ENCODE results near the gene TBX1. TPM values are rescaled to one million over a fixed set of nuclear protein-coding genes. Genes with fewer than 3 reads are reported as not detected.

Gene TBX1
- under 0.01 and 0.43 TPM in 2 replicates for total RNA-seq

DNA sequence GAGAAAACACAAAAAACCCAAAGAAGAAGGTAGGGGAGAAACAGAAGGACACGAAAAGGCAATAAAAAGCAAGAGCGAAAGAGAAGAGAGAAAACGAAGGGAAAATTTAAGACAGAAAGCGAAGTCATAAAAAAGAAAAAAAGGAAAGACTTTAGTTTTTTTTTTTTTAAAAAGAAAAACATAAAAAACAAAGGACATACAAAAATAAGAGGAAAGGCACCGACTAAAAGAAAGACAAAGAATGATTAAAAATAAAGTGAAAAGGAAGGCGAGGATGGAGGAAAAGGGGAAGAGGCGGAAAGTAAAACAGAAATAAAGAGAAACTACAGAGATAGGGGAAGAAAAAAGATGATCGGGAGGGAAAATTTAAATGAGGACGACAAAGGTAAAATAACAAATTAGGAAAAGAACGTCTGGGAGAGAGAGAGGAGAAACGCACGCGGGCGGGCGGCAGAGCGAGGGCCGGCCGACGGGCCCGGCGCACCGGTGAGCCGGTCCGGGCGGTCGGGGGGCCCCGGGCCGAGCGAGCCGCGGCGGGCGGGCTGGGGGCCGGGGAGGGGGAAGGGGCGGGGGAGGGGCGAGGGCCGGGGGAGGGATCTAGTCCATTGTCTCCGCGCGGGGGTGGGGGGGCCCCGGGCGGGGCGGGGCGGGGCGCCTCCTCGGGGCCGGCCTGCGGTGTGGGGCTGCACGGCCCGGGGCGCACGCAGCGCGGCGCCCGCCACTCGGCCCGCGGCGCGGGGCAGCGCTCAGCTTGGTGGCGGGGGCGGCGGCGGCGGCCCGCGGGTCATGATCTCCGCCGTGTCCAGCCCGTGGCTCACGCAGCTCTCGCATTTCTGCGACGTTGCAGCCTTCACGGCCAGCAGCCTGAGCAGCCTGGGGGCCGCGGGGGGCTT lies at the start of gene TBX1:
Gene TBX1 (plus strand): TSS at position 721 of the 893 bp plus-strand sequence. CDS start 66 bp downstream, at position 787.
- DNase-seq (ENCODE audit: low read depth), result no peak
- no peak within 1 kb of the TSS for H3K4me3 ChIP-seq (ENCODE audit: low read depth, low read length)
- TF ChIP-seq, protein P1, sequence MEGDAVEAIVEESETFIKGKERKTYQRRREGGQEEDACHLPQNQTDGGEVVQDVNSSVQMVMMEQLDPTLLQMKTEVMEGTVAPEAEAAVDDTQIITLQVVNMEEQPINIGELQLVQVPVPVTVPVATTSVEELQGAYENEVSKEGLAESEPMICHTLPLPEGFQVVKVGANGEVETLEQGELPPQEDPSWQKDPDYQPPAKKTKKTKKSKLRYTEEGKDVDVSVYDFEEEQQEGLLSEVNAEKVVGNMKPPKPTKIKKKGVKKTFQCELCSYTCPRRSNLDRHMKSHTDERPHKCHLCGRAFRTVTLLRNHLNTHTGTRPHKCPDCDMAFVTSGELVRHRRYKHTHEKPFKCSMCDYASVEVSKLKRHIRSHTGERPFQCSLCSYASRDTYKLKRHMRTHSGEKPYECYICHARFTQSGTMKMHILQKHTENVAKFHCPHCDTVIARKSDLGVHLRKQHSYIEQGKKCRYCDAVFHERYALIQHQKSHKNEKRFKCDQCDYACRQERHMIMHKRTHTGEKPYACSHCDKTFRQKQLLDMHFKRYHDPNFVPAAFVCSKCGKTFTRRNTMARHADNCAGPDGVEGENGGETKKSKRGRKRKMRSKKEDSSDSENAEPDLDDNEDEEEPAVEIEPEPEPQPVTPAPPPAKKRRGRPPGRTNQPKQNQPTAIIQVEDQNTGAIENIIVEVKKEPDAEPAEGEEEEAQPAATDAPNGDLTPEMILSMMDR (IDR thresholded peaks at IDR 0.05; ENCODE audit: insufficient read depth, low read depth, low read length), result no peak

- no peak for DNase-seq (ENCODE audit: low read depth)
- TF ChIP-seq, protein P1 (IDR thresholded peaks at IDR 0.05; ENCODE audit: insufficient read depth, low read depth, low read length), result no peak
- no peak overlapping the region for H3K4me3 ChIP-seq (ENCODE audit: low read depth, low read length)
These were observed 47.3 kb upstream of the TBX1 start for GRCh38 chr22:19713245-19713644.

GRCh38 chr22:19713650-19714311 lies 46.8 kb upstream of the TBX1 start:
- H3K4me3 ChIP-seq (ENCODE audit: low read depth, low read length), result peak overlapping the region; percentile 57
- DNase-seq (ENCODE audit: low read depth), result no peak
- TF ChIP-seq, protein P1 (IDR thresholded peaks at IDR 0.05; ENCODE audit: insufficient read depth, low read depth, low read length), result no peak

DNA sequence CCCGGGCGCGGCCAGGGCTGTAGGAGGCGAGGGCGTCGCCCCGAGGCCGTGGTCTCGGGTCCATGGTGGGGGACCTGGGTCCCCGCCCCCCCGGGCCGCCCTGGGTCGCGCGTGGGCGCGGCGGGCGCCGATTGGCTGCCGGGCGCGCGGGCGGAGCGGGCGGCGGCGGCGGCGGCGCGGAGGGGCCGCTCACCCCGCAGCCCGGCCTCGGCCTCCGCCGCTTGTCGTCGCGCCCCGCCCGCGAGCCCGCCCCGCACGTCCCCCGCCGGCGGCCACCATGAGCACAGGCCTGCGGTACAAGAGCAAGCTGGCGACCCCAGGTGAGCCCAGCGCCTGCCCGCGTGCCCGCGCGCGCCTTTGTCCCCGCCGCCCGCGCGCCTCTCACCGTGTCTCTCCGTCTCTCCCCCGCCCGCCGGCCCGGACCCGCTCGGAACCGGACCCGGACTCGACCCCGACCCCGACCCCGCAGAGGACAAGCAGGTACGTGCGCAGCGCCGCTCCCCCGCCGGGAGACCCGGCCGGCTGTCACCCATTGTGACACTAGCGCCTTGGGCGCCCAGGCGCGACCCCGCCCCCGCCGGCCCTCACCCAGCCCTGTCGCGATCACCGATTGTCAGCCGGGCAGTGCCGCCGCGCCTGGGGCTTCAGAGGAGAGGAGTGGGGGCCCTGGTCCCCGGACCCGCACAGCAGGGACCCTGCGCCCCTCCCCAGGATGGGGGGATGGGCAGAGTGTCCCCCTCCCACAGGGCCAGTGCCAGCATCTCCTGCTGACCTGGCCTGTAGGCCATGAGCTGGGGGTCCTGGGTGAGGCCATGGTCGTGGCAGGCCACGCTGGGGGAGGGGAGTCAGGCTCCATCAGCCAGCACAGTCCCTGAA lies 46.0 kb upstream of the TBX1 start, which contains the start of gene SEPTIN5:
Gene SEPTIN5 (plus strand): TSS at position 192 of the 876 bp plus-strand sequence. CDS start 86 bp downstream, at position 278.
- TF ChIP-seq, protein P1 (IDR thresholded peaks at IDR 0.05; ENCODE audit: insufficient read depth, low read depth, low read length), result no peak
- DNase-seq (ENCODE audit: low read depth), result no peak

GRCh38 chr22:19715188-19715930 lies 45.2 kb upstream of the TBX1 start:
- DNase-seq (ENCODE audit: low read depth), result no peak
- TF ChIP-seq, protein P1 (IDR thresholded peaks at IDR 0.05; ENCODE audit: insufficient read depth, low read depth, low read length), result no peak
- peak overlapping the region; percentile 57 for H3K4me3 ChIP-seq (ENCODE audit: low read depth, low read length)

More for the DNA sequence above, 46.0 kb upstream of the TBX1 start, which contains the start of gene SEPTIN5:
- H3K4me3 ChIP-seq (ENCODE audit: low read depth, low read length), result peak within 1 kb of the TSS; percentile 57
